Right cardiac atrium (tissue), 5 donors: ENCODE measurements around the gene SAMD4B. TPM values are rescaled to one million over a fixed set of nuclear protein-coding genes. Genes with fewer than 3 reads are reported as not detected.

Source experiments
- ATAC-seq, 2 donors: fragments of 200-7000 bp; cut with Tn5 transposase; one replicate each; pipeline versions ENCODE4 v1.8.0 to v1.9.1; 2020; ENCODE audit warnings: moderate library complexity in 2 of 2, mild to moderate bottlenecking in 1 of 2
- DNase-seq, 3 donors: peaks; one replicate each; pipeline ENCODE4 v3.0.0-alpha.2; 2020
- H3K27ac ChIP-seq: one replicate; pipeline ENCODE4 v1.5.1; 2013; ENCODE audit warnings: mild to moderate bottlenecking, low read length, control low read depth, moderate library complexity
- H3K27me3 ChIP-seq: one replicate; pipeline ENCODE4 v1.6.1; 2013; ENCODE audit not compliant: control insufficient read depth, insufficient read depth
- H3K4me1 ChIP-seq: one replicate; pipeline ENCODE4 v1.6.1; 2013; ENCODE audit warnings: low read length; ENCODE audit not compliant: control insufficient read depth, insufficient read depth
- H3K4me3 ChIP-seq: one replicate; pipeline ENCODE4 v1.5.1; 2013; ENCODE audit warnings: low read length, control low read depth
- H3K9me3 ChIP-seq: one replicate; pipeline ENCODE4 v1.6.1; 2013; ENCODE audit warnings: low read length; ENCODE audit not compliant: control insufficient read depth
- WGBS: extraction: QIAGEN DNeasy Blood & Tissue Kit; methylation state at CpG from one replicate; pipeline ENCODE4 v1.1.7; 2013; 5-methylcytosine and 5-hydroxymethylcytosine counted together
- intact Hi-C, 4 donors: fragments of 100-400 bp; cut with DNase I; formaldehyde crosslinking; loops; one replicate each; pipeline versions ENCODE4 v1.11.0 to v1.14.0; 2022 to 2023
- polyA plus RNA-seq: library from polyadenylated mRNA; stranded (reverse); fragments of 200-250 nt; gene quantifications from one replicate; pipeline ENCODE4 v1.2.3, GENCODE V29; 2013
- total RNA-seq, 4 donors: library from RNA; stranded (reverse); fragmentation: NEBNext Ultra II Directional; extraction: Animal tissue kit (Norgen Biotek cat#: 25700); gene quantifications; one replicate each; pipeline ENCODE4 v1.2.1, GENCODE V29; 2021
- donor health status: healthy with polysubstance abuse.
- donor health status: DM: no; HTN: yes; CAD: no.
- donor health status: DM: no; HTN: no; CAD: no.
- donor health status: DM: no; HTN: yes; CAD: no; lungs with severe emphysema.
- donor health status: DM: yes; HTN: yes; CAD: no.

SAMD4B gene
- total and polyA plus RNA-seq, 5 donors = 43.2 to 85.3 (median 59.0) TPM

- intact Hi-C loops = no loop called here
- ATAC-seq (no peak), DNase-seq (peak in 2 of 3 donors; percentile 58 to 69)
- Histone ChIP-seq H3K4me1 (peaks cover under 1% of the 10 kb centered on the region), H3K9me3 (no peaks in the 10 kb centered on the region), H3K4me3 (no peak overlapping the region), H3K27me3 (no peaks in the 10 kb centered on the region), H3K27ac (no peak overlapping the region)
- 90% methylated on average over 35 of the region's 35 CpGs for whole genome bisulfite sequencing
Measured at GRCh38 chr19:39423258-39424086, 81.3 kb downstream of the SAMD4B start.

GRCh38 chr19:39424934-39425333 lies 82.7 kb downstream of the SAMD4B start:
- ATAC-seq = no peak
- Histone ChIP-seq H3K27ac (no peak overlapping the region), H3K9me3 (no peaks in the 10 kb centered on the region), H3K4me3 (no peak overlapping the region), H3K27me3 (no peaks in the 10 kb centered on the region), H3K4me1 (peaks cover 4% of the 10 kb centered on the region)
- 77% methylated on average over 16 of the region's 16 CpGs for WGBS
- peak in 2 of 3 donors; percentile 42 to 60 for DNase-seq
- intact Hi-C loops = no loop called here

GRCh38 chr19:39425744-39426143 lies 83.5 kb downstream of the SAMD4B start:
- H3K4me3 ChIP-seq = no peak overlapping the region
- no peaks in the 10 kb centered on the region for H3K9me3 ChIP-seq
- no peak overlapping the region for H3K27ac ChIP-seq
- ATAC-seq (no peak), DNase-seq (peak in 1 of 3 donors; percentile 6)
- H3K4me1 ChIP-seq = peaks cover 4% of the 10 kb centered on the region
- intact Hi-C loops = no loop called here
- 88% methylated on average over 7 of the region's 7 CpGs for WGBS
- no peaks in the 10 kb centered on the region for H3K27me3 ChIP-seq

GRCh38 chr19:39426170-39426569 lies 83.9 kb downstream of the SAMD4B start:
- Histone ChIP-seq H3K27me3 (no peaks in the 10 kb centered on the region), H3K27ac (no peak overlapping the region), H3K4me3 (no peak overlapping the region), H3K9me3 (no peaks in the 10 kb centered on the region), H3K4me1 (peaks cover 4% of the 10 kb centered on the region)
- ATAC-seq = no peak
- no peak for DNase-seq
- intact Hi-C loops = no loop called here
- WGBS = 53% methylated on average over 5 of the region's 5 CpGs

- WGBS = 89% methylated on average over 11 of the region's 11 CpGs
- Histone ChIP-seq H3K4me3 (no peak overlapping the region), H3K27ac (no peak overlapping the region), H3K9me3 (no peaks in the 10 kb centered on the region), H3K4me1 (peaks cover 4% of the 10 kb centered on the region), H3K27me3 (no peaks in the 10 kb centered on the region)
- ATAC-seq = no peak
- intact Hi-C loops = no loop called here
- DNase-seq = peak in 1 of 3 donors; percentile 21
Measured at GRCh38 chr19:39427707-39428106, 85.5 kb downstream of the SAMD4B start.

GRCh38 chr19:39428283-39429112 lies 86.3 kb downstream of the SAMD4B start:
- 17% methylated on average over 23 of the region's 23 CpGs for WGBS
- peaks cover 4% of the 10 kb centered on the region for H3K4me1 ChIP-seq
- H3K27me3 ChIP-seq = no peaks in the 10 kb centered on the region
- DNase-seq (peak; percentile 83 to 91 (median 91)), ATAC-seq (peak; percentile 73 to 88)
- no peaks in the 10 kb centered on the region for H3K9me3 ChIP-seq
- intact Hi-C loops = no loop called here
- H3K27ac ChIP-seq = peak overlapping the region; percentile 82
- no peak overlapping the region for H3K4me3 ChIP-seq

GRCh38 chr19:39430675-39431593 lies 88.7 kb downstream of the SAMD4B start:
- intact Hi-C loops = no loop called here
- H3K4me3 ChIP-seq = no peak overlapping the region
- peak in 2 of 3 donors; percentile 53 to 62 for DNase-seq
- WGBS = 62% methylated on average over 25 of the region's 25 CpGs
- H3K27ac ChIP-seq = peak overlapping the region; percentile 13
- H3K4me1 ChIP-seq = peaks cover 7% of the 10 kb centered on the region
- no peaks in the 10 kb centered on the region for H3K27me3 ChIP-seq
- ATAC-seq = peak in 1 of 2 donors; percentile 52
- H3K9me3 ChIP-seq = no peaks in the 10 kb centered on the region

- H3K4me1 ChIP-seq = peaks cover 7% of the 10 kb centered on the region
- no peaks in the 10 kb centered on the region for H3K27me3 ChIP-seq
- intact Hi-C loops = no loop called here
- DNase-seq = peak in 1 of 3 donors; percentile 36
- H3K4me3 ChIP-seq = no peak overlapping the region
- no peak for ATAC-seq
- 97% methylated on average over 8 of the region's 8 CpGs for WGBS
- no peak overlapping the region for H3K27ac ChIP-seq
- no peaks in the 10 kb centered on the region for H3K9me3 ChIP-seq
Measured at GRCh38 chr19:39432677-39433025, 90.4 kb downstream of the SAMD4B start.

- WGBS = 93% methylated on average over 8 of the region's 8 CpGs
- Histone ChIP-seq H3K4me3 (no peak overlapping the region), H3K27me3 (no peaks in the 10 kb centered on the region), H3K27ac (no peak overlapping the region), H3K9me3 (no peaks in the 10 kb centered on the region), H3K4me1 (peaks cover 5% of the 10 kb centered on the region)
- ATAC-seq (no peak), DNase-seq (peak in 1 of 3 donors; percentile 27)
- intact Hi-C loops = no loop called here
Measured at GRCh38 chr19:39433480-39434079, 91.4 kb downstream of the SAMD4B start.
